Activated T-helper 1 cell treated with anti-CD3 and anti-CD28 coated beads, Interleukin-12 subunit alpha, Interleukin-12 subunit beta, Interleukin-2, Interleukin-4 antibody, amounts not matched to agents 30 ng/mL and 10 ng/mL and 1 ng/mL, durations not matched to agents 14 hours and 24 hours and 36 hours (primary cell): ENCODE measurements around the gene ECE2. TPM values are rescaled to one million over a fixed set of nuclear protein-coding genes. Genes with fewer than 3 reads are reported as not detected.
A peak's percentile ranks its signal among the peaks of the same experiment; 100 is the strongest.

Source experiments
- DNase-seq: peaks from one replicate; pipeline ENCODE4 v3.0.0; 2021; ENCODE audit warnings: low spot score
- H3K27ac Mint-ChIP-seq: one replicate; pipeline ENCODE4 v1.8.0; 2021; ENCODE audit warnings: mild to moderate bottlenecking, mixed read lengths
- H3K27me3 Mint-ChIP-seq: one replicate; pipeline ENCODE4 v1.8.0; 2022; ENCODE audit warnings: mild to moderate bottlenecking, moderate library complexity, mixed read lengths; ENCODE audit not compliant: insufficient read depth
- H3K36me3 Mint-ChIP-seq: one replicate; pipeline ENCODE4 v1.8.0; 2021; ENCODE audit warnings: low read depth, mixed read lengths
- H3K4me1 Mint-ChIP-seq: one replicate; pipeline ENCODE4 v1.8.0; 2021; ENCODE audit warnings: low read depth, mixed read lengths
- H3K4me3 Mint-ChIP-seq: one replicate; pipeline ENCODE4 v1.8.0; 2021; ENCODE audit warnings: mild to moderate bottlenecking, moderate library complexity, mixed read lengths
- H3K9me3 Mint-ChIP-seq: one replicate; pipeline ENCODE4 v1.8.0; 2021; ENCODE audit warnings: mixed read lengths
- intact Hi-C: fragments of 100-400 bp; cut with micrococcal nuclease; formaldehyde crosslinking; loops from one replicate; pipeline ENCODE4 v1.15.1; 2024
- total RNA-seq: library from RNA; stranded (reverse); gene quantifications from 2 replicates; pipeline ENCODE4 v1.2.3, GENCODE V29; 2022

The ECE2 gene
- total RNA-seq, 1 donor from 2014 or later = not detected

DNA sequence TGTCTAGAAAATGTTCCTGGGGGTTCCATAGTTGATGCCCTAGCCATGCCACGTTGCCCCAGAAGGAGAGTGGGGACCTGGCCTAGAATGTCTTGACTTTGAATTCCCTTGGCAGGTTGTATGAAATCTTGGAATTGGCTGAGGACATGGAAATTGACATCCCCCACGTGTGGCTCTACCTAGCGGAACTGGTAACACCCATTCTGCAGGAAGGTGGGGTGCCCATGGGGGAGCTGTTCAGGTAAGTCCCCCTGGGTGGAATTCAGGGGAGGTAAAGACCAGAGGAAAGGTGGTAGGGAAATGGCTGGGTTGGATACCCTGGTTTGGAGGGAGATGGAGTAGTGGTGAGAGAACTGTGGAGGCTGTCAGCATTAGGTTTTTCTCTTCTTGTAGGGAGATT lies 52.7 kb downstream of the ECE2 start:
- no peak overlapping the region for H3K4me3 Mint-ChIP-seq
- no peak for DNase-seq
- H3K36me3 Mint-ChIP-seq = peaks cover 86% of the 10 kb centered on the region
- H3K27ac Mint-ChIP-seq = no peak overlapping the region
- intact Hi-C loops = no loop called here
- H3K4me1 Mint-ChIP-seq = peaks cover 38% of the 10 kb centered on the region
- no peaks in the 10 kb centered on the region for H3K27me3 Mint-ChIP-seq
- no peaks in the 10 kb centered on the region for H3K9me3 Mint-ChIP-seq

DNA sequence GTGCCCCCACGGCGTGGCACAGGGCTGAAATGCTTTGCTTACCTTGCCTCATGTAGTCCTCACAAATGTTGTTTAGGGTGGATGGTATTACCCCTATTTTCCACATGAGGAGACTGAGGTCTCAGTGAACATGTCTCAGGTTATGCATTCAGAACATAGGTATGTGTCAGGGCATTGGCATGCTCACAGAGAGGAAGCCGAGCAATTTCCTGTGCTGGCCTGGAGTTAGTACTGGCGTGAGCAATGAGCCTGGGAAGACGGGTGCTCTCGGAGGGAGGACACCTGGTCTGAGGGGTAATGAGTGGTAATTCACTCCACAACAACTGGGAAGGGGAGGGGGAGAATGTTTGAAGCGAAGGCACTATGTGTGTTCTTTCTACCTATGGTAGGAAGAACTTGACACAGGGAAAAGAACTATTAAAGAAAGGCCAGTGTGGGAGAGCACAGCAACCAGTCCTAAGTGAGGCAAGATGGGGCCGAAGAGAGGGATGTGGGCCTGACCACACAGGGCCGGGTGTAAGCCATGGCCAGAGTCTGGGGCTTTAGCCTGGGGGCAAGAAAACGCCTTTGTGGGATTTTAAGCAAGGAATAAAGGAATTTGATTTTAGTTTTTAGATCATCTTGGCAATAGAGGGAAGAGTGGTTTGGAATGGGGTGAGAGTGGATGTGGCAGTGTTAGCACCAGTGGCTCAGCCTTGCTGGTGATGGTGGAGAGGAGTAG lies 56.7 kb downstream of the ECE2 start:
- DNase-seq = no peak
- Mint-ChIP-seq H3K27me3 (peaks cover 2% of the 10 kb centered on the region), H3K27ac (peak overlapping the region; percentile 92), H3K4me3 (no peak overlapping the region), H3K4me1 (peaks cover 53% of the 10 kb centered on the region), H3K9me3 (no peaks in the 10 kb centered on the region), H3K36me3 (peaks cover 67% of the 10 kb centered on the region)
- intact Hi-C loops = no loop called here

DNA sequence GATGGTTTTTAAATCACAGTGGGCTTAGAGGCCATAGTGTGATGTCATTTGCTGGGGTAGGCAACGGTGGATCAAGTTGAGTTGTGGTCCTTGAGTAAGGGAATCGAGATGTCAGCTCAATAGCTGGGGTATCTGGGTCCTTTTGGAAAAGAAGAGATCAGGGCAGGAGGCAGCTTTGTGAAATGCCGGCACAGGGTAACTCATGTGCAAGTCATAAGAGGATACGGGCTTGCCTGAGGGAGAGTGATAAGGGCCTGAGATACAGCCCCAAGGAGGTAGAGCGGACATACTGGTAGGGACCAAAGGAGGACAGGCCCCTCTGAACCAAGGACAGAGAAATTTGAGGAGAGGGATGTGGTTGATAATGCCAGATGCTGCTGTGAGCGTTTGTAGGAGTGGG lies 57.4 kb downstream of the ECE2 start:
- intact Hi-C loops = no loop called here
- Mint-ChIP-seq H3K9me3 (no peaks in the 10 kb centered on the region), H3K27ac (peak overlapping the region; percentile 92), H3K4me3 (no peak overlapping the region), H3K36me3 (peaks cover 67% of the 10 kb centered on the region), H3K27me3 (peaks cover 2% of the 10 kb centered on the region), H3K4me1 (peaks cover 59% of the 10 kb centered on the region)
- no peak for DNase-seq

DNA sequence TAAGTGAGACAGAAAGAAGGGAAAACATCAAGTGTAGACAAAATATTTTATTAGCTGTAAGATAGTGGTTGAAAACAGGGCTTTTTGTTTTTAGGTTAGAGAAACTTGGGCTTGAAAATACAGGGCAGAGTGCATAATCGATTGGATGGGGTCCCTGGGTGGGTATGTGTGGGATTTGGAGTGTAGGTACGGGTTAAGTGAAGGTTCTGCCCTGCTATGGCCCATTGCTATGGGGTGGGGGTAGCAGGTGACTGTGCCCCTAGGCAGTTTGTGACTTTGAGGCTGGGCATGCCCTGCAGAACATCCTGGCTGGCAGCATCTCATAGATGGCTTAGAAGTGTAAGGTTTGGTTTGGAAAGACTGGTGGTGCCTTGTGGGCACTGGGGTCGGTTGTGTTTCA lies 57.9 kb downstream of the ECE2 start:
- Mint-ChIP-seq H3K36me3 (peaks cover 62% of the 10 kb centered on the region), H3K4me3 (no peak overlapping the region), H3K27me3 (peaks cover 2% of the 10 kb centered on the region), H3K9me3 (no peaks in the 10 kb centered on the region), H3K27ac (peak overlapping the region; percentile 92), H3K4me1 (peaks cover 59% of the 10 kb centered on the region)
- no peak for DNase-seq
- intact Hi-C loops = loop anchor here (1.0 kb wide), 1 partner anchor 34 kb away; the partner anchor contains the start of gene PSMD2

DNA sequence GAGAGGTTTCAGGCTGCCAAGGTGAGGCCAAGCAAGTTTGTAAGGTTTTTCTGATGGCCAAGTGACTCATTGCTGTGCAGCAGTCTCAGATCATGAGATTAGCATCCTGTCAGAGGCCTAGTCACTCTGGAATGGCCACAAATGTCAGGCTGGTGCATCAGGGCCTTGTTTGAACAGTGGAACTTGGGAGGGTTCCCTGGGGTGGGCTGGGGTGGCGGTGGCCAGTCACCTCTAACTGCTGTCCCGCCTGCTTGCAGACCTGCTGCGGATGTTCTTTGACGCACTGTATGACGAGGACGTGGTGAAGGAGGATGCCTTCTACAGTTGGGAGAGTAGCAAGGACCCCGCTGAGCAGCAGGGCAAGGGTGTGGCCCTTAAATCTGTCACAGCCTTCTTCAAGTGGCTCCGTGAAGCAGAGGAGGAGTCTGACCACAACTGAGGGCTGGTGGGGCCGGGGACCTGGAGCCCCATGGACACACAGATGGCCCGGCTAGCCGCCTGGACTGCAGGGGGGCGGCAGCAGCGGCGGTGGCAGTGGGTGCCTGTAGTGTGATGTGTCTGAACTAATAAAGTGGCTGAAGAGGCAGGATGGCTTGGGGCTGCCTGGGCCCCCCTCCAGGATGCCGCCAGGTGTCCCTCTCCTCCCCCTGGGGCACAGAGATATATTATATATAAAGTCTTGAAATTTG lies 58.8 kb downstream of the ECE2 start:
- no peaks in the 10 kb centered on the region for H3K9me3 Mint-ChIP-seq
- H3K27me3 Mint-ChIP-seq = peaks cover 2% of the 10 kb centered on the region
- peak; percentile 20 for DNase-seq
- peaks cover 56% of the 10 kb centered on the region for H3K36me3 Mint-ChIP-seq
- peak overlapping the region; percentile 57 for H3K4me3 Mint-ChIP-seq
- intact Hi-C loops = loop anchor here (1.0 kb wide), 2 partner anchors 20 to 35 kb away; partner anchors contain the start of genes EIF4G1 and PSMD2
- H3K27ac Mint-ChIP-seq = peak overlapping the region; percentile 92
- peaks cover 57% of the 10 kb centered on the region for H3K4me1 Mint-ChIP-seq

DNA sequence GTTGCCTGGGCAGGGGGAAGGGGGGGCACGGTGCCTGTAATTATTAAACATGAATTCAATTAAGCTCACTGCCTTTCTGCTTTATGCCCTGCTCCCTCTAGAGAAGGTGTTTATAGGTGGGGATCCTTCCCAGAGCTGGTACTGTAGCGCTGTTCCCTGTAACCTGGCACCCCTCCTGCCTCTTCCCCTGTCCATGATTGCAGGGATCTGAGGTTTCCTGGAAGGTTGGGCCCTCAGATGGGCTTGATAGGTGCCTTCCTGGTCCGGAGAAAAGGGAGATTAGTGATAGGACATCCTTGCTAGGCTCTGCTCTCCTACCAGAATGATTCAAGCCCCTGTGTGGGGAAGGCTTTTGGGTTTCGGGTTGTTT lies 59.5 kb downstream of the ECE2 start:
- peaks cover 2% of the 10 kb centered on the region for H3K27me3 Mint-ChIP-seq
- peaks cover 52% of the 10 kb centered on the region for H3K36me3 Mint-ChIP-seq
- peak overlapping the region; percentile 87 for H3K4me3 Mint-ChIP-seq
- DNase-seq = no peak
- H3K4me1 Mint-ChIP-seq = peaks cover 54% of the 10 kb centered on the region
- H3K9me3 Mint-ChIP-seq = no peaks in the 10 kb centered on the region
- intact Hi-C loops = loop anchor here (1.0 kb wide), 1 partner anchor 21 kb away; the partner anchor contains the start of gene EIF4G1
- peak overlapping the region; percentile 92 for H3K27ac Mint-ChIP-seq

DNA sequence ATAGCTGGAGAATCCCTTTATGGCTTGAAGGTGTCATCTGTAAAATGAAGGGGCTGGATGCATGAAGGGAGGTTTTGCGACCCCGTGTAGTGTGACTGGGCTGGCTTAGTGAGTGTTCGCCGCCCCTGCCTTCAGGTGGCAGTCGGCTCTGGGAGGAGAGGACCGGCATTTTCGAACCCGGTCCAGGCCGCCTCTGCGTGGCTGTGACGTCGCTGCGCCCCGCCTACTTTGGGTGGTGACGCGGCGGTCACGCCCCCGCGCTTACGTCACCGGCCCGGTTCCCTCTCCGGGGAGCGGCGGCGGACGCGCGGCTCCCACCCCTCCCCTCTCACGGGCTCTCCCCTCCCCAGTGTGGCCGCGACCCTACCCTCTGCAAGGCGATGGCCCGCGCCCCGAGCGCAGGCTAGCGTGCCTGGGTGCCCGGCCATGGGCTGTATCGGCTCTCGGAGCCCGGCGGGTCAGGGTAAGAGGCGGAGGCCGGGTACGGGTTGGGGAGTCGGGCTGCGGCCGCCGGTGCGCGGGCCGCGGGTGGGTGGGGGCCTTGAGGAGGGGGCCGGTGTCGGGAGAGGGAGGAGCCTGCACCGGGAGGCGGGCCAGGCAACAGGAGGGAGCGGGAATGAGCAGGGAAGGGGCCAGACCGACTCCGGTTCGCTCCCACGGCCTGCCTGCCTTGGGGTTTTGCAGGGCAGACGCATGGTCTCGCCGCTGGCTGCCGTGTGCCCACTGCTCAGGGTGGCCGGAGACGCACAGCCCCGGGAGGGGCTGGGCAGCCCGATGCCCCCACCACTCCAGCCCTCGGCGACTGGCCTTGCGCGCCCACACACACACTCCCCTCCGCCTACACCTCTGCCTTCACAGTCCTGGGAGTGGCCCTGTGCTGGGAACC lies 60.1 kb downstream of the ECE2 start:
- Mint-ChIP-seq H3K4me3 (peak overlapping the region; percentile 87), H3K27ac (peak overlapping the region; percentile 92), H3K27me3 (peaks cover 2% of the 10 kb centered on the region), H3K36me3 (peaks cover 48% of the 10 kb centered on the region), H3K4me1 (peaks cover 58% of the 10 kb centered on the region), H3K9me3 (no peaks in the 10 kb centered on the region)
- DNase-seq = peak; percentile 84
- intact Hi-C loops = loop anchor here (1.0 kb wide), 2 partner anchors 22 to 27 kb away; partner anchors contain the start of gene EIF4G1

DNA sequence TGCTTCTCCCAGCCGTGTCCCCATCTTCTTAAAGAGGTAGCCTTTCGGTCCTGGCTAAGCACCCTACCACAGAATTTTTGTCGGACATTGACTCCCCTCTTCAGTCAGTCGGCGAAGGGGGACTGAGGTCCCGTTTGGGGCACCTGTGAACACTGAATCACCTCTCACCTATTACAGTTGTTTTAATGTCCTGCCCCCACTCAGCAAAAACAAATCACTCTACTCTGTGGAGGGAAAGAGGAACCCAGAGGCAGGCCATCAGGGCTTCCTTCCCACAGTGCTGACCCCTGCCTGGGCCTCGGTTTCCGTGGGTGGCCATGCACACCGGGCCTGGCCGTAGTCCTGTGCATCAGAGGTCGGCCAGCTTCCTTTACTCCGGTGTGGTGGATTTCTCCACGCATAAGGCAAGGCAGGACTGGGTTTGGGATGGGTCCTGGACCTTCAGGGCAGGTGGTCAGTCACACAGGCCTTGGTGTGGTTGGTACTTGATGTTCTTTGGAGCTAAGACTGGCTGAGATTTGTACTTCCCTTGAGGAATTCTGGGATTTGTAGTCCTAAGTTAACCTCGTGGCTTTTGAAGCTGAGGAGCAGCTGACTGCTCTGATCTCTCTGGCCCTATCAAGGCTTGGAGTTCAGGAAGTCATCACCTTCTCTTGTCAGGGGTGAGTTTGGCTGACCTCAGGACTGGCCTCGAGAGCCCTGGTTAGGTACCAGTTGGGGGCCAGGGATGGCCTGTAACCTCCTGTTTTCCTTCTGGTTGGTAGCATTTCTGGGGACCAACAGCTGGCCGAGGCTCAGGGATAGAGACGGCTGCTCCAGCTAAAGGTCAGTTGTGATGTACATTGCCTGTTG lies 61.0 kb downstream of the ECE2 start:
- Mint-ChIP-seq H3K9me3 (no peaks in the 10 kb centered on the region), H3K4me1 (peaks cover 65% of the 10 kb centered on the region), H3K27me3 (peaks cover 2% of the 10 kb centered on the region), H3K4me3 (peak overlapping the region; percentile 87), H3K27ac (peak overlapping the region; percentile 88), H3K36me3 (peaks cover 39% of the 10 kb centered on the region)
- DNase-seq = no peak
- intact Hi-C loops = loop anchor here (1.0 kb wide), 1 partner anchor 27 kb away; no protein-coding TSS in a partner anchor

DNA sequence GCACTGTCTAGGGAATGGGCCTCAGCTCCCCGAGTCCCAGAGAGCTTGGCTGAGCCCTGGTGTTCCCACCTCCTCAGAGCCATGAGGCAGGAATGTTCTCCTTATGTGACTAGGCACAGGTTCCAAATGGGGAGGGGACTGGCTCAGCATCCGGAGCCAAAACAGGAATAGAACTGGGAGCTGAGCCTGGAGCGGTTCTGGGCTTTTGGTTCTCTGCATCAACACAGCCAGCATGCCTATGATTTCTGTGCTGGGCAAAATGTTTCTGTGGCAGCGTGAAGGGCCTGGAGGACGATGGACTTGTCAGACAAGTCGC lies 61.5 kb downstream of the ECE2 start, which contains the start of gene FAM131A:
Gene FAM131A (plus strand): TSS at position 202 of the 316 bp plus-strand sequence. CDS start 31 bp downstream, at position 233.
- no peak for DNase-seq
- peak within 1 kb of the TSS; percentile 88 for H3K27ac Mint-ChIP-seq
- peaks cover 61% of the 10 kb centered on the region for H3K4me1 Mint-ChIP-seq
- peak within 1 kb of the TSS; percentile 87 for H3K4me3 Mint-ChIP-seq
- intact Hi-C loops = no loop called here
- H3K36me3 Mint-ChIP-seq = peaks cover 34% of the 10 kb centered on the region
- H3K27me3 Mint-ChIP-seq = peaks cover 2% of the 10 kb centered on the region
- H3K9me3 Mint-ChIP-seq = no peaks in the 10 kb centered on the region

DNA sequence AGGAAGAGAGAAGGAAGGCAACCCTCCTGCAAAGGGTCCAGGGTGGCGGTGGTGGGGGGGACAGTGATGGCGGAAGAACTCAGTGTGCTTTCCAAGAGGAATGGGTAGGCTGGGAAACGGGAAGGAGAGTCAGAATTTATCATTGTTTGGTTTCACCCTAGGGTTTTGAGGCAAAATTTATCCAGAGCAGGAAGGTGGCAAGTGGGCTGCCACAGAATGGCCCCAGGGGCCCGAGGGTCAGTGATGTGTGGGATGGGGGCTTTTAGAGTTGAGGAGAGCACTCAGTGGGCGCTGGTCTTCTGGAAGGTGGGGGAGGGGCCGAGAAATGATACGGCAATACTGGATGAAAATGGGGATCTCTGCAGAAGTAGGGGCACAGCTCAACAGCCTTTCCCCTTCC lies 62.2 kb downstream of the ECE2 start:
- intact Hi-C loops = no loop called here
- H3K27ac Mint-ChIP-seq = no peak overlapping the region
- H3K4me3 Mint-ChIP-seq = peak overlapping the region; percentile 31
- no peak for DNase-seq
- H3K36me3 Mint-ChIP-seq = peaks cover 30% of the 10 kb centered on the region
- H3K27me3 Mint-ChIP-seq = peaks cover 2% of the 10 kb centered on the region
- peaks cover 55% of the 10 kb centered on the region for H3K4me1 Mint-ChIP-seq
- no peaks in the 10 kb centered on the region for H3K9me3 Mint-ChIP-seq

DNA sequence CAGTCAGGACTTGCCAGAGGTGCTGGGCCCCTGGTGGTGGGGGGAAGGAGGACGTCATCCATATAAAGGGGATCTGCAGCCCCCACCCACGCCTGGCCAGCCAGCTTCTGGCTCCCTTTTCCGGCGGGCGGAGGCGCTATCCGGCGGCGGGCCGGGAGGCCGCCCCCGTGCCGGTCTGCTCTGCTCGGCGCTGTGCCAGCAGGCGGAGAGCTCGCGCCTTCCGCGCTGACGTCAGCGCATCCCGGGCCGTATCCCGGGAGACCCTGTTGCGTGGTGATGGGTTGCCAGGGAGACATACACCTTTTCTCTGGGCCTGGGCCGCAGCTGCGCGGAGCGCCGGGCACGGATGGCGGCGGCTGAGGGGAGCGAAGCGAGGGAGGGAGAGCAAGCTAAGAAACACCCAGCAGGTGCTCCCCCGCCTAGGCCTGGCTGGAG lies 62.7 kb downstream of the ECE2 start:
- intact Hi-C loops = no loop called here
- no peak for DNase-seq

DNA sequence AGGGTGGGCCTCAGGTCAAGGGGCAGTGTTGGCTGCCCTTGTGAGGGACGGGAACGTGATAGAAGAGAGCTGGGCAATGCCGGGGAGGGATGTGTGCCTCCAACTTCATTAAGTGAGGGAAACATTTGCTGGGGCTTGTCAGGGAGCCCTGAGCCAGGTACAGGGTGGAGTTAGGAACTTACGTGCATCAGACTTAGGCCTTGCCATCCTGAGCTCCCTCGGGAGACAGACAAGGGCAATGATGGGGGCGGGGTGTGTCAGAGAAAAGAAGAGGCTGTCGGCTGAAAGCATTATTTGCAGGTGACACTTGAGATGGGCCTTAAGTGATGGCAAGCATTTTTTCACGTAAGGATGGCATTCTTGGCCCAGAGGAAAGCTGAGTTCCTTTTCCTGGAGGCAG lies 63.2 kb downstream of the ECE2 start:
- Mint-ChIP-seq H3K27me3 (peaks cover 2% of the 10 kb centered on the region), H3K4me3 (no peak overlapping the region), H3K9me3 (no peaks in the 10 kb centered on the region), H3K4me1 (peaks cover 45% of the 10 kb centered on the region), H3K36me3 (peaks cover 21% of the 10 kb centered on the region), H3K27ac (no peak overlapping the region)
- intact Hi-C loops = no loop called here
- no peak for DNase-seq

More for the DNA sequence above, 62.7 kb downstream of the ECE2 start:
- Mint-ChIP-seq H3K4me1 (peaks cover 49% of the 10 kb centered on the region), H3K27me3 (peaks cover 2% of the 10 kb centered on the region), H3K36me3 (peaks cover 25% of the 10 kb centered on the region), H3K4me3 (no peak overlapping the region), H3K9me3 (no peaks in the 10 kb centered on the region), H3K27ac (no peak overlapping the region)
